ENCODE measurements around the gene CARS2.

GRCh38 chr13:110737555-110737954, 31.6 kb upstream of the CARS2 start:
- TF ChIP-seq CTCF (IDR thresholded peaks at IDR 0.05 in 4 of 5, conservative IDR thresholded peaks at IDR 0.05 in 1 of 5), result no peak
- no peak for TF ChIP-seq POLR2A (IDR thresholded peaks at IDR 0.05)
